ENCODE data around the gene FOXF1.

The FOXF1 gene

DNA sequence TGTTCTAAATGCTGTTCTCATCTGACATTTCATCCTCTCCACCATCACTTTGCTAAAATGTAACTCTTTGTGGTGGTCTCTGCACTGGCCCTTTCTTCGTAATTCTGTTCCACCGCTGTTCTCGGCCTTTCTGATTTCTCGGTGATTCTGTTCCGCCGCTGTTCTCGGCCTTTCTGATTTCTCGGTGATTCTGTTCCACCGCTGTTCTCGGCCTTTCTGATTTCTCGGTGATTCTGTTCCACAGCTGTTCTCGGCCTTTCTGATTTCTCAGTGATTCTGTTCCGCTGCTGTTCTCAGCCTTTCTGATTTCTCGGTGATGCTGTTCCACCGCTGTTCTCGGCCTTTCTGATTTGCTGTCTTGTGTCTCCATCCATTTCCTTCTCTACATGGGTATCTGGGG is 12.3 kb downstream of the FOXF1 start:
- H3K4me3 ChIP-seq (ENCODE audit: low read depth, low read length) = no peak overlapping the region
- H3K36me3 ChIP-seq (ENCODE audit: control insufficient read depth, insufficient read depth, low read length) = no peaks in the 10 kb centered on the region
- no peak overlapping the region for H3K9ac ChIP-seq (ENCODE audit: low read depth, low read length)
- no peaks in the 10 kb centered on the region for H3K9me3 ChIP-seq (ENCODE audit: control insufficient read depth, insufficient read depth, low read length)
- peaks cover 24% of the 10 kb centered on the region for H3K27me3 ChIP-seq (ENCODE audit: control insufficient read depth, insufficient read depth, low read length)
- no peaks in the 10 kb centered on the region for H3K4me1 ChIP-seq (ENCODE audit: control insufficient read depth, insufficient read depth, low read length)

DNA sequence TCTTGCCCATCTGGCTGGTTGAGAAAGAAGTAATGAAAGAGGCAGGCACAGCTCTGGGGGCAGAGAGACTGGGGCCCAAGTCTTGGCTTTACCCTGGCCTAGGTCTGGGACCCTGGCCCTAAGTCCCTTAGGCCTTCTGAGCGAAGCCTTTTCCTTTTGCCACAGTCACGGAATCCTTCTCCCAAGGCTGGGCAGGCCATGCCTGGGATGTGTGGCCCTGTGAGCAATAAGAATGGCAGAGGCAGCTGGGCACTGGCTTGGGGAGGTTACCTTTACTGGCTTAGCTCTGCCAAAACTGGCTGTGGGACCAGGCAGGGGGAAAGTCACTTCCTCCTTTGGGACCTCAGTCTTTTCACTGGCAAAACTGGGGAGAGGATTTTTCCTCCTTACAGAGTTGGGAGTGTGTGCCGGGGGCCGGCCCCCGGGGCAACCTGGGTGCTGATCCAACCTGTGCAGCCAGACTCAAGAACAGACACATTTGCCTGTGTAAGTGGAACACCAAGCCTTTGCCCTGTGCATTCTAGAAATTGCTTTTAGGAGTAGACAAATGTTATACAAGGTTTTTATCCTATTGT is 12.9 kb downstream of the FOXF1 start:
- H3K4me3 ChIP-seq (ENCODE audit: low read depth, low read length) = no peak overlapping the region
- H3K36me3 ChIP-seq (ENCODE audit: control insufficient read depth, insufficient read depth, low read length) = no peaks in the 10 kb centered on the region
- H3K27me3 ChIP-seq (ENCODE audit: control insufficient read depth, insufficient read depth, low read length) = peaks cover 18% of the 10 kb centered on the region
- no peaks in the 10 kb centered on the region for H3K4me1 ChIP-seq (ENCODE audit: control insufficient read depth, insufficient read depth, low read length)
- no peaks in the 10 kb centered on the region for H3K9me3 ChIP-seq (ENCODE audit: control insufficient read depth, insufficient read depth, low read length)
- no peak overlapping the region for H3K9ac ChIP-seq (ENCODE audit: low read depth, low read length)

DNA sequence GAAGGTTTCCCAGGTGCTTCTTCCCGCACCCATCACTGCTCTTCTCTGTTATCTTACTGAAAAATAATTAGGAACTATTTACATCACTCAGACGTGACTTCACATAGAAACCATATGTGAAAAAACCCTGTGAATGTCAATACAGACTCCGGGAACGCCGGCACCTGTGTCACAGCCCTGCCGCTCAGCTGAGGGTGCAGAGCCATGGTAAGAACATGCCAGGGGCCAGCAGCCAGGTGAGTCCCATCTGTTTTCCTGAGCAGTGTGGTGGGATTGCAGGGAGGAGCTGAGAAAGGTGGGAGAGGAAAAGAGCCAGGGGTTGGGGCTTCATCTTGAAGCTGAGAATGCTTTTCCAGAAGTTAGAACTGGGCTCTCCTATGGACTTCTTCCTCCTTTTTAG is 13.7 kb downstream of the FOXF1 start:
- H3K9ac ChIP-seq (ENCODE audit: low read depth, low read length) = no peak overlapping the region
- H3K9me3 ChIP-seq (ENCODE audit: control insufficient read depth, insufficient read depth, low read length) = no peaks in the 10 kb centered on the region
- no peaks in the 10 kb centered on the region for H3K4me1 ChIP-seq (ENCODE audit: control insufficient read depth, insufficient read depth, low read length)
- no peak overlapping the region for H3K4me3 ChIP-seq (ENCODE audit: low read depth, low read length)
- no peaks in the 10 kb centered on the region for H3K36me3 ChIP-seq (ENCODE audit: control insufficient read depth, insufficient read depth, low read length)
- peaks cover 10% of the 10 kb centered on the region for H3K27me3 ChIP-seq (ENCODE audit: control insufficient read depth, insufficient read depth, low read length)

DNA sequence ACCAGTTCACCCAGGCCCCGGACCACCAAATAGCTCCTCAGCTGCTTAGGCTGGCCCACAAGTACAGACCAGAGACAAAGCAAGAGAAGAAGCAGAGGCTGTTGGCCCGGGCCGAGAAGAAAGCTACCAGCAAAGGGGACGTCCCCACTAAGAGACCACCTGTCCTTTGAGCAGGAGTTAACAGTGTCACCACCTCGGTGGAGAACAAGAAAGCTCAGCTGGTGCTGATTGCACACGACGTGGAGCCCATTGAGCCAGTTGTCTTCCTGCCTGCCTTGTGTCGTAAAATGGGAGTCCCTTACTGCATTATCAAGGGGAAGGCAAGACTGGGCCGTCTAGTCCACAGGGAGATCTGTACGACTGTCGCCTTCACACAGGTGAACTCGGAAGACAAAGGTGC is 15.4 kb downstream of the FOXF1 start:
- Histone ChIP-seq H3K9me3 (ENCODE audit: control insufficient read depth, insufficient read depth, low read length) (no peaks in the 10 kb centered on the region), H3K9ac (ENCODE audit: low read depth, low read length) (no peak overlapping the region), H3K36me3 (ENCODE audit: control insufficient read depth, insufficient read depth, low read length) (no peaks in the 10 kb centered on the region), H3K4me3 (ENCODE audit: low read depth, low read length) (no peak overlapping the region), H3K27me3 (ENCODE audit: control insufficient read depth, insufficient read depth, low read length) (peaks cover 3% of the 10 kb centered on the region), H3K4me1 (ENCODE audit: control insufficient read depth, insufficient read depth, low read length) (no peaks in the 10 kb centered on the region)

DNA sequence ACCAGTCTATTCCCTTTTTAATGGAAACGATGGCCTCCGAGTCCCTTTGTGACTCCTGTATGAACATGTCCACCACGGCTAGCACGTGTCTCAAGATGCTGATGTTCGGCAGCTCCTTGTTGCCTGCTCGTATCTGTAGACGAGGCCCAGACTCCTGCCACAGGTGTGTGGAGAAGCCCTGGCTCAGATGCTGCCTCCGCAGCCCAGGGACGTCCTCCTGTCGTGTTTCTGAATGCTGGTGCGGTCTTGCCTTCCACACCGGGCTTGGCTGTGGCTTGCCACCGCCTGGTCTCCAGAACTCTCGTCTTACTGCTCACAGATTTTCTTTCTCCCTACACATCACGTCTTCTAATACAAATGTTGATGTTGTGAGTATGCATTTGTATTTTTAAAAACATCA is 17.0 kb downstream of the FOXF1 start:
- no peak overlapping the region for H3K9ac ChIP-seq (ENCODE audit: low read depth, low read length)
- no peaks in the 10 kb centered on the region for H3K36me3 ChIP-seq (ENCODE audit: control insufficient read depth, insufficient read depth, low read length)
- no peak overlapping the region for H3K4me3 ChIP-seq (ENCODE audit: low read depth, low read length)
- no peaks in the 10 kb centered on the region for H3K4me1 ChIP-seq (ENCODE audit: control insufficient read depth, insufficient read depth, low read length)
- H3K9me3 ChIP-seq (ENCODE audit: control insufficient read depth, insufficient read depth, low read length) = no peaks in the 10 kb centered on the region
- H3K27me3 ChIP-seq (ENCODE audit: control insufficient read depth, insufficient read depth, low read length) = no peaks in the 10 kb centered on the region

DNA sequence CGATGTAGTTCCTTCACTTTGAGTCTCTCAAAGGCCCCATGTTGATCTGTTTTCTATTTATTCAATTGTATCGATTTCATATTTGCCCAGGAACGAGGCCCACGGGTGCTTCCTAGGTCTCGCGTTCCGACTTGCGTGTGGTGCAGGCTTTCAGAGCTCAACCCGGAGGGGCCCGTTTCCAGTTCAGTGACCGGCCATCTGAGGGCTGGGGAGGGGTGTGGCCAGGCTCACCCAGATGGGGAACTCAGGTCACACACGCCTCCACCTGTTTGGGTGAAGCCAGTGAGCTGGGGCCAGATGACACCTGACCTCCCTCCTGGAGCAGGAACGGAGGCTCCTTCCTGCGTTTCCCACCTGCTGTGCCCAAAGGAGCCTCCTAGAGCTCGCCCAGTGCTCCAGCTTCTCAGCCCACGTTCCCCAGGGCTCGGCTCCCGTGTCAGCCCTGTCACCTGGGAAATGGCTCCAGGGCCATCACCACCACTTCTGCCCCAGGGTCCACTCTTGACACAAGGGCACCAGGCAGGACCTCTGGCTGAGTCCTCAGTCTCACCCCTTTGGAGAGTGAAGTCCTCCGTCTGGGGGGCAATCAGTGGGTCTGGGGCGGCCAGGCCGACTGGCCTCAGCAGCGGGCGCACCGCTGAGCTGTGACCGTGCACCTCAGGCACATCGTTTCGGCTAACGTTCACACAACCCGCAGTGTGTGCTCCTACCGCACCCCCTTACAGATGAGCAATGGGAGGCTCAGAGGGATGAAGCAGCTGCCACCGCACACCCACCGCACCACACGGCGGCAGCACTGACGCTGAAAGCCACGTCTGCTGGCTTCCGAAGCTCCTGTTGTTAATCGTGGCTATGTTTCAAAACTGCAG is 18.0 kb downstream of the FOXF1 start:
- H3K4me1 ChIP-seq (ENCODE audit: control insufficient read depth, insufficient read depth, low read length) = no peaks in the 10 kb centered on the region
- no peak overlapping the region for H3K4me3 ChIP-seq (ENCODE audit: low read depth, low read length)
- H3K9me3 ChIP-seq (ENCODE audit: control insufficient read depth, insufficient read depth, low read length) = no peaks in the 10 kb centered on the region
- H3K36me3 ChIP-seq (ENCODE audit: control insufficient read depth, insufficient read depth, low read length) = no peaks in the 10 kb centered on the region
- H3K9ac ChIP-seq (ENCODE audit: low read depth, low read length) = no peak overlapping the region
- H3K27me3 ChIP-seq (ENCODE audit: control insufficient read depth, insufficient read depth, low read length) = no peaks in the 10 kb centered on the region

DNA sequence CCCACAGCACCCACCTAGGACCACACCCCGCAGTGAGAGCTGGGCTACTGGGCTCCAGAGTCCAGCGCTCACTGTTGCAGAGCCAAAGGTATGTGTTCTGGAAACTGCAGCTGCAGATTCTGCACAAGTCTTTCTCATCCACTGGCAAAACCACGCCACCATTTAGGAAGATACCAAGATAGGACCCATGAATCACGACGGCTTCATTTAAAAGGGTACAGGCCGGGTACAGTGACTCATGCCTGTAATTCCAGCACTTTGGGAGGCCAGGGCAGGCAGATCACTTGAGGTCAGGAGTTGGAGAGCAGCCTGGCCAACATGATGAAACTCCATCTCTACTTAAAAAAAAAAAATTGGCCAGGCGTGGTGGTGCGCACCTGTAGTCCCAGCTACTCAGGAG is 18.8 kb downstream of the FOXF1 start:
- Histone ChIP-seq H3K9ac (ENCODE audit: low read depth, low read length) (no peak overlapping the region), H3K36me3 (ENCODE audit: control insufficient read depth, insufficient read depth, low read length) (no peaks in the 10 kb centered on the region), H3K9me3 (ENCODE audit: control insufficient read depth, insufficient read depth, low read length) (no peaks in the 10 kb centered on the region), H3K4me3 (ENCODE audit: low read depth, low read length) (no peak overlapping the region), H3K27me3 (ENCODE audit: control insufficient read depth, insufficient read depth, low read length) (no peaks in the 10 kb centered on the region), H3K4me1 (ENCODE audit: control insufficient read depth, insufficient read depth, low read length) (no peaks in the 10 kb centered on the region)

DNA sequence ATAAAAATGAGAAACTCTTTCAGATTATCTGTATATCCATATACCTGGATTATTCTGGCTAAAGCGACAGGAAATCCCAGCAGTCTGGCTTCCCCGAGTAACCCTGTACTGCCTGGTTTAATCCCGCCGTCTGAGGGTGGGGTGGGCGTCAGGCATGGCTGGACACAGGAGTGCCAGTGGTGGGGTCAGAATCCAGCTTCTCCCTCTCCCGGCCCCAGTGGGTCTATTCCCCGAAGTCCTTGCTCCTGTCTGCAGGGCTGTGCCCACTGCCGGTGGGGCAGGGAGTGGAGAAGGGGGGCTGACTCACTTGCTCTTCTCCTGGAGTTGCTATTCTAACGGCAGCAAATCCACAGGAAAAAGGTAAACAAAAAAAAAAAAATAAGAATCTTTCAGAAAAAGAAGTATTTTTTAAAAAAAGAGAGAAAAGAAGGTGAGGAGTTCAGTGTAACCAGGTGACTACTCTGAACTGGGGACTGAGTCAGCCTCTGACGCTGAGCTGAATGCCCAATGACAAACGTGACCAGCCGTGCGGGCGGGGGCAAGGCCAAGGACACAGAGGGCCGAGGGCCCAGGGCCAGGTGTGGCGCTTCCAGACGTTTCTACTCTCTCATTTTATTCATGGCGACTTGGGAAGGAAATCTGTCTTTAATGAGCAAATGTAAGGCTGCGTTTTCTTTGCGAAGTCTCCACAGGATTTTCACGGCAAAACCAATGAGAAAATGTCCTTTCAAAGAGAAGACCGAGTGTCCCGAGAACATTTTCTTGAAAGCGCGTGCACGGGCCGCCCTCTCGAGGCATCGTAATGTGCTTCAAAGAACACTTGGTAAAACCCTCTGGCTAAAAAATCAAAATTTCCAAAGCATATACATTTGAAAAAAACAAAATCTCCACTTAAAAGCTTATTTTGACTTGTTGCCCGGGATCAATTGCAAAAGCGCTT is 20.2 kb downstream of the FOXF1 start:
- H3K27me3 ChIP-seq (ENCODE audit: control insufficient read depth, insufficient read depth, low read length) = no peaks in the 10 kb centered on the region
- H3K4me1 ChIP-seq (ENCODE audit: control insufficient read depth, insufficient read depth, low read length) = no peaks in the 10 kb centered on the region
- H3K9ac ChIP-seq (ENCODE audit: low read depth, low read length) = no peak overlapping the region
- H3K9me3 ChIP-seq (ENCODE audit: control insufficient read depth, insufficient read depth, low read length) = no peaks in the 10 kb centered on the region
- H3K4me3 ChIP-seq (ENCODE audit: low read depth, low read length) = no peak overlapping the region
- no peaks in the 10 kb centered on the region for H3K36me3 ChIP-seq (ENCODE audit: control insufficient read depth, insufficient read depth, low read length)

DNA sequence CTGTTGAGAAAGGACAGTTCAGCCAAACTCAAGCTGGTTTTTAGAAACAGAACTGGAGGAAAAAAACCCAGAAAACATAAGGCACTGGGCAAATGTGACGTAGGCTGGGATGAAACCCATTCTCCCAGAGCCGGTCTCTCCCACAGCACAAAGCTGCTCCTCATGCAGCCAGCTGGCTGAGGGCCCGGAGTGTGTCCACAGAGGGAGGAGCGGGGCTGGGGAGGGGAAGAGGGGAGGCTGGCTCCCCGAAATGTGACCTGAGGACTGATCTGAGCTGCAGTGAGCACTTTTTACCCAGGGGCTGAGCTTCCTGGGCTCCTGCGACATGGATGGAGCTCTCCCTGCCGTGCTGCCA is 20.8 kb downstream of the FOXF1 start:
- Histone ChIP-seq H3K9me3 (ENCODE audit: control insufficient read depth, insufficient read depth, low read length) (no peaks in the 10 kb centered on the region), H3K4me3 (ENCODE audit: low read depth, low read length) (no peak overlapping the region), H3K9ac (ENCODE audit: low read depth, low read length) (no peak overlapping the region), H3K36me3 (ENCODE audit: control insufficient read depth, insufficient read depth, low read length) (no peaks in the 10 kb centered on the region), H3K27me3 (ENCODE audit: control insufficient read depth, insufficient read depth, low read length) (no peaks in the 10 kb centered on the region), H3K4me1 (ENCODE audit: control insufficient read depth, insufficient read depth, low read length) (no peaks in the 10 kb centered on the region)

DNA sequence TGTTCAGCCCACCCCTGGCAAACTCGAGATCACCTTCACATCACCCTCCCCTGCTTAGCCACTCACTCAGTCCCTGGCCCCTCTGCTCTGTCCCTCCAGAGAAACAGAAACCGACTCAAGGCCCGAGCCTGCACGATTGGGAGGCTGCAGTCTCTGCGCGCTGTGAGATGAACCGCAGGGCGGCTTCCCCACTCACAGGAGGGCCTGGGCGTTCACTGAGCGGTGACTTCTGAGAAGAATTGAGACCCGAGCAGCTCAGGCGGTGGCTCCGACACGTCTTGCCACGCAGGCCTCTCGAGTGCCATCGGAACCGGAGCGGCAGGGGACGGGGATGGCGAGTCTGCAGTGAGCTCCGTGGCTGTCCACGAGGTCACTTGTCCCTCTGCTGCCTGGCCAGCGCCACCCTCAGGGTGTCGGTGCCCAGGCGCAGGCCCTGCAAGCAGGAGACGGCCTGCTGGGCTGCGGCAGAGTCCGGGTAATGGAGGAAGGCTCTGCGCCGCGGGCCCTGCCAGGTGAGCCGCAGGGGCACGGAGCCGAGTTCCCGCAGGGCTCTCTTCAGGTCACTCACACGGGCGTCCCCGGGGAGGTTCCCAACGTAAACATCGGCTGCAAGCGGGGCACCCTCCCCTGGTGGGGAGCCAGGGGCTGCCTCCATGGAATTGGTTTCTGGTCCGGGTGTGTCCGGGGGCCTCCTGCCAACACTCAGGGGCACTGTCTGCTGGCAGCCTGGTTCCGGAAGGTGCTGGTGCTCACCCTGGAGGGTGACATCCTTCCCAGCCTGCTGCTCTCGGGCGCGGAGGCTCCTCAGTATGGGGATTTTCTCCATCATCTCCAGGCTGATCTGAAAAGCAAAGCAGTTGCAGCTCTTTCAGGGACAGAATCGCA is 21.6 kb downstream of the FOXF1 start:
- Histone ChIP-seq H3K9ac (ENCODE audit: low read depth, low read length) (no peak overlapping the region), H3K9me3 (ENCODE audit: control insufficient read depth, insufficient read depth, low read length) (no peaks in the 10 kb centered on the region), H3K4me1 (ENCODE audit: control insufficient read depth, insufficient read depth, low read length) (no peaks in the 10 kb centered on the region), H3K4me3 (ENCODE audit: low read depth, low read length) (no peak overlapping the region), H3K27me3 (ENCODE audit: control insufficient read depth, insufficient read depth, low read length) (no peaks in the 10 kb centered on the region), H3K36me3 (ENCODE audit: control insufficient read depth, insufficient read depth, low read length) (no peaks in the 10 kb centered on the region)

DNA sequence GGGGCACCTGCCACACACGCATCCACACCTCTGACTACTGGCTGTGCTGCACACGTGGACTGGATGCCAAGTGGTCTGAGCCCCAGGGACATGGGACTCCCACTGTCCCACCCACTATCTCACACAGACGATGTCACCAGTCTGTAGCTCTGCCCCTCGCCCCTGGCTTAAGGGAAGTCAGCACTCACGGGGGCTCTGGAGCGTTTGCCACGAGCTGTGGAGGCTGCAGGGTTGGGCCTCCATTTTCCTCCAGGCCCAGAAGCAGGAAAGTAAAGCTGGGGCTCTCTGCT is 22.1 kb downstream of the FOXF1 start:
- H3K36me3 ChIP-seq (ENCODE audit: control insufficient read depth, insufficient read depth, low read length) = no peaks in the 10 kb centered on the region

More for the DNA sequence above, 22.1 kb downstream of the FOXF1 start:
- Histone ChIP-seq H3K27me3 (ENCODE audit: control insufficient read depth, insufficient read depth, low read length) (no peaks in the 10 kb centered on the region), H3K9ac (ENCODE audit: low read depth, low read length) (no peak overlapping the region), H3K4me3 (ENCODE audit: low read depth, low read length) (no peak overlapping the region), H3K4me1 (ENCODE audit: control insufficient read depth, insufficient read depth, low read length) (no peaks in the 10 kb centered on the region), H3K9me3 (ENCODE audit: control insufficient read depth, insufficient read depth, low read length) (no peaks in the 10 kb centered on the region)
